GM19328 (cell line): ENCODE data around the gene TRAPPC2L.

Experiments used
- ATAC-seq: cut with Tn5 transposase; IDR thresholded peaks from one replicate; pipeline ENCODE4 v1.9.1; 2021; ENCODE audit warnings: mild to moderate bottlenecking, moderate library complexity; ENCODE audit not compliant: unreplicated experiment

The TRAPPC2L gene

GRCh38 chr16:88906020-88906419 lies 49.1 kb downstream of the TRAPPC2L start:
- no peak for ATAC-seq

DNA sequence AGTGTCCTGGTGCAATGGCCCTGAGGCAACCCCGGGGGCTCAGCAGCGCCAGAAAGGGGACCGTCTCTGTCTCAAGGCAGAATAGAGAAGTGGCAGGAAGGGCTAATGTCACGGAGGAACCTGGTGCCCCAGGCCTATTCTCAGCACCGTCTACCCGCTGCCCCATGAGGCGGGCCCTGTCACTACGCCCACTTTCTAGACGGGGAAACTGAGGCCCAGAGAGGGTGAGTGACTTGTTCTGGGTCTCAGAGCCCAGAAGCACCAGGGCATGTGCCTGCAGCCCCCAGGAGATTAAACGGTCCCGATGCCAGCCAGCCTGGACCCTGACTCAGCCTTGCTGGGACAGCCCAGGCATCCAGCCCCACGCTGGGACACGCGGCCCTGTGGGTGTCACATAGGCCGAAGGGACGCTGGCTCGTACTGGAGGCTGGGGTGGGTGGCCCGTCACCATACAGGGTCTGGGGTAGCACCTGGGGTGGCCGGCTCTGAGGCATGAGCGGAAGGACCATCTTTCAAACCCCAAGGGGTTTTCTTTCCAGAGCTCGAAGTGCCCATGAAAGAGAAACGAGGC lies 49.7 kb downstream of the TRAPPC2L start:
- ATAC-seq, result no peak

DNA sequence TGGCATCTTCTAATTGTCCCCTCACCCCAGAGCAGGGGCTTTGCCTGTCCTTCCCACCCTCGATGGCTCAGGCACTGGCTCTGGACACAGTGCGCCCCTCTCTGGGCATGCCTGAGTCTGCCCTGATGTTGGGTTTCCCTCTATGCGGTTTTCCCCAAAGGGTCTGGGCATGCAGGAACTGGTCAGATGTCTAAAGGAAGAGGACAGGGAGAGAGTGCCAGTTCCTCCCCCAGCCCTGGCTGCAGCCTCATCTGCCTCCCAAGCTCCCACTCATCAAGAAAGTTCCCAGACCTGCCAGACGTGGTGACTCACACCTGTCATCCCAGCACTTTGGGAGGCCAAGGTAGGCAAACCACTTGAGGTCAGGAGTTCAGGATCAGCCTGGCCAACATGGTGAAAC lies 50.8 kb downstream of the TRAPPC2L start:
- no peak for ATAC-seq

DNA sequence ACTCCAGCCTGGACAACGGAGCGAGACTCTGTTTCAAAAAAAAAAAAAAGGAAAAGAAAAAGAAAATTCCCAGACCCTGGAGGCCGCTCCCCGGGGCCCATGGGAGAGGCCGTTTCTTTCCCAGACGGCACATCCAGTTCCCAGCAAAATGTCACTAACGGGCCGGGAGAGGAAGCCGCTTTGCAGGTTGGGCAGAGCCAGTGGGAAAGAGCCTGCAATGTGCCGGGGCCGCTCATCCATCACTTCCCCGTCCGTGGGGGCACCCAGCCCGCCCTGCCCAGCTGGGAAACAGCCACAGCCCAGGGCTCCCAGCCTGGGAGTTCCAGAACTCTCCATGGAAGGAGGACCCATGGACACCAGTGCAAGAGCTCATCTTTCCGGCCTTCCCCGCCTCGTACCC lies 51.4 kb downstream of the TRAPPC2L start:
- no peak for ATAC-seq

- ATAC-seq, result no peak
Measured at GRCh38 chr16:88909431-88910210, 52.7 kb downstream of the TRAPPC2L start.

GRCh38 chr16:88910284-88911135 lies 53.6 kb downstream of the TRAPPC2L start:
- no peak for ATAC-seq

DNA sequence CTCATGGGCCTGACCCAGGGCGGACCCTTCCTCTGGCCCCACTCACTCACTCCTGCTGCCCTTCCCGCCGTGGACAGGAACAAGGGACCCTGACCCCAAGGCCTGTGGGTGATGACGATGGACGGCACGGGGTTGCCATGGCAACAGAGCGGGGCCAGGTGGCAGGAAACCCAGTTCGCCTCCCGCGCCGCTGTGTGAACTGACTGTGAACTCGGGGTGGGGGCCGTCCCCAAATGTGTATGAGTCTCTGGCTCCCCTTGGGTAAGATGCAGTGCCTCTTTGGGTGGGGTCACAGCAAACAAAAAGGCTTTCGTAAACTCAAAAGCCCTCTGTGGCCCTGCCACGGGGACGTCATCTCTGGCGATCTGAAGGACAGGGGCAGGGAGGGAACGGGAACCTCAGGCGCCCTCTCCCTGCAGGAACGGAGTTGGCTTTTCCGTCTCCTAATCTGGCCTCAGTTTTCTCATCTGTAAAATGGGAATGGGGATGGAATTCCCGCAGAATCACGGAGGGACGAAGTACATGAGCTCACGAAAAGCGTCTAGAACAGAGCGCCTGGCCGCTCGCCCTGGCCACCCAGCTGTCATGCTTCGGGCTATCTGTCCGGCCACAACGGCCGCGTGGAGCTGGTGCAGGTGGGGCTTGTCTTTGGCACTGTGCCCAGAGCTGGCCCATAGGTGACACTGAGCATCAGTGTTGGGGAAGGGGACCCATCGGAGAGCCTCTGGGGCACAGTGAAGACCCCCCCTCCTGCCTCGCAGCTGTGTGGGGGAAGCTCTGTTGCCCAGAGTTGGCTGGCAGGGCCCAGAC lies 54.4 kb downstream of the TRAPPC2L start:
- no peak for ATAC-seq

- ATAC-seq, result no peak
Measured at GRCh38 chr16:88911946-88912310, 55.0 kb downstream of the TRAPPC2L start.
